HepG2 (cell line): ENCODE measurements around the gene EYA2. TPM values are rescaled to one million over a fixed set of nuclear protein-coding genes. Genes with fewer than 3 reads are reported as not detected.

Experiments used
- ATAC-seq: fragments of 200-7000 bp; cut with Tn5 transposase; 3 replicates; pipeline ENCODE4 v1.9.1; 2020; ENCODE audit warnings: mild to moderate bottlenecking, moderate library complexity
- BruUV-seq: library from RNA; stranded (reverse); fragments of 400-500 nt; replicated peaks from 2 replicates; lab custom pipeline; 2021; lab: Mats Ljungman, UMichigan
- CTCF ChIA-PET: fragments of 300-600 bp; formaldehyde crosslinking; extraction: SDS; loops from one replicate; lab custom pipeline; 2021; ENCODE audit warnings: low total read pairs, inconsistent platforms, low intra/inter-chr PET ratio; lab: Yijun Ruan, JAX
- POLR2A ChIA-PET: fragments of 350-600 bp; sonication (Branson Sonifier 250); formaldehyde crosslinking; loops from one replicate; lab custom pipeline; 2020; ENCODE audit warnings: antibody characterized with exemption, inconsistent platforms; lab: Yijun Ruan, JAX
- DNase-seq: peaks from one replicate; pipeline ENCODE4 v3.0.0-alpha.2; 2015; ENCODE audit warnings: low spot score
- FAIRE-seq: peaks from 3 replicates; lab custom pipeline; 2011; peaks lifted over from hg19 to GRCh38; lab: Jason Lieb, UNC
- H2AFZ ChIP-seq: one replicate; pipeline ENCODE4 v1.6.1; 2011; ENCODE audit warnings: low read length, inconsistent platforms
- H3K27ac ChIP-seq: fragments of 300-600 bp; 3 replicates; pipeline ENCODE4 v1.8.0; 2011; ENCODE audit warnings: mixed run types, mild to moderate bottlenecking, mixed read lengths, low read length, inconsistent platforms; ENCODE audit not compliant: insufficient read depth; ENCODE audit errors: extremely low read length
- H3K27me3 ChIP-seq, 2 experiments: fragments of 200-600 bp in 1 of 2; 2 replicates in 1 of 2; 3 replicates in 1 of 2; pipeline versions ENCODE4 v1.6.0 to v1.8.0; 2011; ENCODE audit warnings: low read length in 2 of 2, mild to moderate bottlenecking in 2 of 2, moderate library complexity in 2 of 2, inconsistent platforms in 1 of 2; ENCODE audit not compliant: insufficient read depth in 2 of 2, control insufficient read depth in 1 of 2
- H3K36me3 ChIP-seq, 2 experiments: fragments of 200-600 bp in 1 of 2; replicated peaks in 1 of 2; 2 replicates in 1 of 2; 3 replicates in 1 of 2; pipeline versions ENCODE4 v1.5.1 to v1.8.0; 2011; ENCODE audit warnings: low read length in 2 of 2, inconsistent platforms in 1 of 2; ENCODE audit not compliant: insufficient read depth in 2 of 2, control insufficient read depth in 1 of 2
- H3K4me1 ChIP-seq: 2 replicates; pipeline ENCODE4 v1.5.1; 2012; ENCODE audit warnings: low read length, inconsistent platforms; ENCODE audit not compliant: insufficient read depth
- H3K4me2 ChIP-seq: 2 replicates; pipeline ENCODE4 v1.6.0; 2011; ENCODE audit warnings: low read depth, low read length, inconsistent platforms
- H3K4me3 ChIP-seq, 3 experiments: fragments of 200-600 bp in 1 of 3; sonication (generic), shearing (Covaris generic) in 1 of 3; replicated peaks in 1 of 3; 2 replicates each; pipeline ENCODE4 v1.5.1; 2011 to 2016; ENCODE audit warnings: low read length in 3 of 3, inconsistent platforms in 2 of 3, low read depth in 2 of 3, mild to moderate bottlenecking in 2 of 3, control low read depth in 1 of 3, mixed read lengths in 1 of 3; ENCODE audit not compliant: insufficient read depth in 1 of 3
- H3K79me2 ChIP-seq: one replicate; pipeline ENCODE4 v1.6.1; 2011; ENCODE audit warnings: low read length, inconsistent platforms; ENCODE audit not compliant: insufficient read depth
- H3K9ac ChIP-seq: 2 replicates; pipeline ENCODE4 v1.6.0; 2011; ENCODE audit warnings: mild to moderate bottlenecking, low read depth, low read length, inconsistent platforms; ENCODE audit not compliant: insufficient read depth
- H3K9me3 ChIP-seq: 2 replicates; pipeline ENCODE4 v1.5.1; 2012; ENCODE audit warnings: mild to moderate bottlenecking, low read length
- H4K20me1 ChIP-seq: 2 replicates; pipeline ENCODE4 v1.6.0; 2011; ENCODE audit warnings: inconsistent platforms, mild to moderate bottlenecking, low read length, moderate library complexity; ENCODE audit not compliant: insufficient read depth
- ELF1 ChIP-seq: sonication (generic); formaldehyde crosslinking; IDR thresholded peaks from 2 replicates; pipeline ENCODE4 v1.4.0; 2020; ENCODE audit warnings: missing genetic modification reagents
- ISL2 ChIP-seq: sonication (generic); formaldehyde crosslinking; IDR thresholded peaks from 2 replicates; pipeline ENCODE4 v1.5.0; 2020; ENCODE audit warnings: missing genetic modification reagents
- ZNF605 ChIP-seq: sonication (generic); formaldehyde crosslinking; IDR thresholded peaks from 2 replicates; pipeline ENCODE4 v1.8.0; 2022; ENCODE audit warnings: mild to moderate bottlenecking, missing genetic modification reagents
- ZNF790 ChIP-seq: sonication (generic); formaldehyde crosslinking; IDR thresholded peaks from 2 replicates; pipeline ENCODE4 v1.8.0; 2022; ENCODE audit warnings: missing genetic modification reagents, mild to moderate bottlenecking, borderline replicate concordance
- WGBS: methylation state at CpG from one replicate; pipeline ENCODE4 v1.1.6; 2017; ENCODE audit warnings: low lambda C conversion rate; 5-methylcytosine and 5-hydroxymethylcytosine counted together
- in situ Hi-C: cut with HindIII; loops from 2 replicates; pipeline ENCODE4 v1.10.0; 2017; ENCODE audit warnings: low pct_unique_long_range_greater_than_20kb; ENCODE audit not compliant: extremely low pct_ligation_motif_present
- intact Hi-C: fragments of 100-400 bp; cut with micrococcal nuclease; formaldehyde crosslinking; loops from one replicate; pipeline ENCODE4 v1.10.0; 2022; ENCODE audit not compliant: unreplicated experiment
- polyA plus RNA-seq, 8 experiments: library from polyadenylated mRNA; depleted of rRNA in 3 of 8; stranded (reverse) in 7 of 8; unstranded in 1 of 8; fragments of >200 nt; fragmentation: Illumina TruSeq in 4 of 8; extraction: Trizol in 4 of 8; gene quantifications; 2 replicates each; pipeline versions ENCODE4 v1.2.1 to v1.2.3, GENCODE V29; 2011 to 2016; ENCODE audit warnings: low read depth in 4 of 8, missing spikeins in 1 of 8, mixed read lengths in 1 of 8; ENCODE audit not compliant: insufficient read depth in 1 of 8
- total RNA-seq, 5 experiments: library from RNA; depleted of rRNA; stranded (reverse); fragments of >200 nt; fragmentation: Illumina TruSeq; extraction: Trizol; gene quantifications; 2 replicates each; pipeline ENCODE4 v1.2.3, GENCODE V29; 2016; ENCODE audit warnings: low read depth in 1 of 5
- TF ChIP-seq, protein P1 (sequence below): sonication (generic); formaldehyde crosslinking; IDR thresholded peaks from 2 replicates; pipeline ENCODE4 v1.4.0; 2020; ENCODE audit warnings: missing genetic modification reagents
- TF ChIP-seq, protein P2 (sequence below): sonication (generic); formaldehyde crosslinking; IDR thresholded peaks from 2 replicates; pipeline ENCODE4 v1.8.0; 2022; ENCODE audit warnings: mild to moderate bottlenecking, missing genetic modification reagents, moderate library complexity
- TF ChIP-seq, protein P3 (sequence below): sonication (generic); formaldehyde crosslinking; IDR thresholded peaks from 2 replicates; pipeline ENCODE4 v1.5.0; 2020; ENCODE audit warnings: mild to moderate bottlenecking, missing genetic modification reagents
- TF ChIP-seq, protein P4 (sequence below): sonication (generic); formaldehyde crosslinking; IDR thresholded peaks from 2 replicates; pipeline ENCODE4 v1.5.1; 2020; ENCODE audit warnings: mild to moderate bottlenecking, moderate library complexity, missing genetic modification reagents
- TF ChIP-seq, protein P5 (sequence below): fragments of 450-650 bp; IDR thresholded peaks from 2 replicates; pipeline ENCODE4 v1.6.1; 2016

Gene EYA2
- total and polyA plus RNA-seq, 2 of the 13 experiments (the other 11 are each of a cell fraction or from before 2014, with no cell fraction given): not detected

DNA sequence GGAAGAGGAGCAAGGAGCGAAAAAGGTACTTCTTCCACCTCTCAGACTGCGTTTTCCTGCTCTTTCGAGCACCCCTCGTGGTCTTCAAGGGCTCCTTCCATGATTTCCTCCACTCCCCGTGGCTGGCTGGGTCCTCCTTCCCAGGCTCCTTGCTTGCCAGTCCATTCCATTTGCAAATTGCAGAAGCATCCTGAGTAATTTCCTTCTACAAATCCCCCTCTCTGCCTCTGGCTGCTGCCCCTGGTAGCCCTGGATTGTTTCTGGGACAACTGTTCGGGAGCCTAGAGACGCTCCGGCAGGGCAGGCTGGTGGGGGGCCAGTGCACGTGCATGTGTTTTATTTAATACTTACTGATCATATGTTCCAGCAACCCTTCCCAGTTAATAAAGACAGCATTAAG is 288.7 kb downstream of the EYA2 start (continued):
- TF ChIP-seq, protein P1, sequence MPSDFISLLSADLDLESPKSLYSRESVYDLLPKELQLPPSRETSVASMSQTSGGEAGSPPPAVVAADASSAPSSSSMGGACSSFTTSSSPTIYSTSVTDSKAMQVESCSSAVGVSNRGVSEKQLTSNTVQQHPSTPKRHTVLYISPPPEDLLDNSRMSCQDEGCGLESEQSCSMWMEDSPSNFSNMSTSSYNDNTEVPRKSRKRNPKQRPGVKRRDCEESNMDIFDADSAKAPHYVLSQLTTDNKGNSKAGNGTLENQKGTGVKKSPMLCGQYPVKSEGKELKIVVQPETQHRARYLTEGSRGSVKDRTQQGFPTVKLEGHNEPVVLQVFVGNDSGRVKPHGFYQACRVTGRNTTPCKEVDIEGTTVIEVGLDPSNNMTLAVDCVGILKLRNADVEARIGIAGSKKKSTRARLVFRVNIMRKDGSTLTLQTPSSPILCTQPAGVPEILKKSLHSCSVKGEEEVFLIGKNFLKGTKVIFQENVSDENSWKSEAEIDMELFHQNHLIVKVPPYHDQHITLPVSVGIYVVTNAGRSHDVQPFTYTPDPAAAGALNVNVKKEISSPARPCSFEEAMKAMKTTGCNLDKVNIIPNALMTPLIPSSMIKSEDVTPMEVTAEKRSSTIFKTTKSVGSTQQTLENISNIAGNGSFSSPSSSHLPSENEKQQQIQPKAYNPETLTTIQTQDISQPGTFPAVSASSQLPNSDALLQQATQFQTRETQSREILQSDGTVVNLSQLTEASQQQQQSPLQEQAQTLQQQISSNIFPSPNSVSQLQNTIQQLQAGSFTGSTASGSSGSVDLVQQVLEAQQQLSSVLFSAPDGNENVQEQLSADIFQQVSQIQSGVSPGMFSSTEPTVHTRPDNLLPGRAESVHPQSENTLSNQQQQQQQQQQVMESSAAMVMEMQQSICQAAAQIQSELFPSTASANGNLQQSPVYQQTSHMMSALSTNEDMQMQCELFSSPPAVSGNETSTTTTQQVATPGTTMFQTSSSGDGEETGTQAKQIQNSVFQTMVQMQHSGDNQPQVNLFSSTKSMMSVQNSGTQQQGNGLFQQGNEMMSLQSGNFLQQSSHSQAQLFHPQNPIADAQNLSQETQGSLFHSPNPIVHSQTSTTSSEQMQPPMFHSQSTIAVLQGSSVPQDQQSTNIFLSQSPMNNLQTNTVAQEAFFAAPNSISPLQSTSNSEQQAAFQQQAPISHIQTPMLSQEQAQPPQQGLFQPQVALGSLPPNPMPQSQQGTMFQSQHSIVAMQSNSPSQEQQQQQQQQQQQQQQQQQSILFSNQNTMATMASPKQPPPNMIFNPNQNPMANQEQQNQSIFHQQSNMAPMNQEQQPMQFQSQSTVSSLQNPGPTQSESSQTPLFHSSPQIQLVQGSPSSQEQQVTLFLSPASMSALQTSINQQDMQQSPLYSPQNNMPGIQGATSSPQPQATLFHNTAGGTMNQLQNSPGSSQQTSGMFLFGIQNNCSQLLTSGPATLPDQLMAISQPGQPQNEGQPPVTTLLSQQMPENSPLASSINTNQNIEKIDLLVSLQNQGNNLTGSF (CRISPR knock-in tag): no peak
- TF ChIP-seq ISL2 (no peak), ZNF790 (CRISPR knock-in tag) (no peak), ELF1 (CRISPR knock-in tag) (no peak)

DNA sequence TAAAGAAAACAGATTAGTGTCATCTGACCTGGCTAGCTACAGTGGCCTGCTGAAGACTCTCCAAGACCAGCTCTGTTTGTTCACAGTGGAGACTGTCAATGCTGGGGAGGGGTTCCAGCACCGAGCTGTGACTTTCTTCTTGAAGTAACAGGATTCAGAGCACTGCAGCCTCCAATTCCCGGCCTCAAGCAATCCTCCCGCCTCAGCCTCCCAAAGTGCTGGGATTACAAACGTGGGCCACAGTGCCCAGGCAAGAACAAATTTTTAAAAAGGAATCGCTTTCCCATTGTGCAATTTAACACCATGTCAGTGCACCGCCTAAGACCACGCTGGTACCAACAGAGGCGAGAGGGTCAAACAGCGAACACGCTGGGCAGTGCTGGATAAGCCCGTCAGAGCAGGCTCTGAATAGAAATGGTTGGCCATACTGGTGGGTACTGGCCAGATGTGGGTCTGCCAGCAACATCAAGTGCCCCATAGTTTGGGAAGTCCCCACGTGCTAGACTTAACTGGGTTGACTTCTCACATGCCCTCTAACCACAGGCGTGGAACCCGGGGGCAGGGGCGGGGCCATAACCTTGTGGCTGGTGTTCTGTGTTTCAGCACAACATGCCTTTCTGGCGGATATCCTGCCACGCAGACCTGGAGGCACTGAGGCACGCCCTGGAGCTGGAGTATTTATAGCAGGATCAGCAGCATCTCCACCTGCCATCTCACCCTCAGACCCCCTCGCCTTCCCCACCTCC is 293.0 kb downstream of the EYA2 start:
- no TSS peak for BruUV-seq
- ChIA-PET POLR2A (interaction anchor here (0.6 kb wide), 1 partner anchor 185 kb away, joined by 3 read pairs; no protein-coding TSS in a partner anchor), CTCF (no interaction called here)
- Histone ChIP-seq H3K9ac (no peak overlapping the region), H4K20me1 (no peaks in the 10 kb centered on the region), H3K4me1 (peaks cover 8% of the 10 kb centered on the region), H3K4me3 (no peak overlapping the region), H3K27me3 (peaks cover 3 to 43% of the 10 kb centered on the region in 2 experiments; a peak in 4 of 5 replicates), H2AFZ (no peak overlapping the region), H3K36me3 (no peaks in the 10 kb centered on the region), H3K9me3 (no peaks in the 10 kb centered on the region), H3K79me2 (no peaks in the 10 kb centered on the region), H3K27ac (no peak overlapping the region), H3K4me2 (no peak overlapping the region)
- intact Hi-C loops: no loop called here
- FAIRE-seq: no peak
- ATAC-seq: no peak; the same call in 2 of the 3 replicates
- in situ Hi-C loops: no loop called here
- DNase-seq: no peak
- 56% methylated on average over 19 of the region's 19 CpGs for WGBS
- TF ChIP-seq, protein P2, sequence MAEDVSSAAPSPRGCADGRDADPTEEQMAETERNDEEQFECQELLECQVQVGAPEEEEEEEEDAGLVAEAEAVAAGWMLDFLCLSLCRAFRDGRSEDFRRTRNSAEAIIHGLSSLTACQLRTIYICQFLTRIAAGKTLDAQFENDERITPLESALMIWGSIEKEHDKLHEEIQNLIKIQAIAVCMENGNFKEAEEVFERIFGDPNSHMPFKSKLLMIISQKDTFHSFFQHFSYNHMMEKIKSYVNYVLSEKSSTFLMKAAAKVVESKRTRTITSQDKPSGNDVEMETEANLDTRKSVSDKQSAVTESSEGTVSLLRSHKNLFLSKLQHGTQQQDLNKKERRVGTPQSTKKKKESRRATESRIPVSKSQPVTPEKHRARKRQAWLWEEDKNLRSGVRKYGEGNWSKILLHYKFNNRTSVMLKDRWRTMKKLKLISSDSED (CRISPR knock-in tag): no peak
- TF ChIP-seq, protein P3, sequence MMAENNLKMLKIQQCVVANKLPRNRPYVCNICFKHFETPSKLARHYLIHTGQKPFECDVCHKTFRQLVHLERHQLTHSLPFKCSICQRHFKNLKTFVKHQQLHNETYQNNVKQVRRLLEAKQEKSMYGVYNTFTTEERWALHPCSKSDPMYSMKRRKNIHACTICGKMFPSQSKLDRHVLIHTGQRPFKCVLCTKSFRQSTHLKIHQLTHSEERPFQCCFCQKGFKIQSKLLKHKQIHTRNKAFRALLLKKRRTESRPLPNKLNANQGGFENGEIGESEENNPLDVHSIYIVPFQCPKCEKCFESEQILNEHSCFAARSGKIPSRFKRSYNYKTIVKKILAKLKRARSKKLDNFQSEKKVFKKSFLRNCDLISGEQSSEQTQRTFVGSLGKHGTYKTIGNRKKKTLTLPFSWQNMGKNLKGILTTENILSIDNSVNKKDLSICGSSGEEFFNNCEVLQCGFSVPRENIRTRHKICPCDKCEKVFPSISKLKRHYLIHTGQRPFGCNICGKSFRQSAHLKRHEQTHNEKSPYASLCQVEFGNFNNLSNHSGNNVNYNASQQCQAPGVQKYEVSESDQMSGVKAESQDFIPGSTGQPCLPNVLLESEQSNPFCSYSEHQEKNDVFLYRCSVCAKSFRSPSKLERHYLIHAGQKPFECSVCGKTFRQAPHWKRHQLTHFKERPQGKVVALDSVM (CRISPR knock-in tag): peak; percentile 87
- TF ChIP-seq ZNF605 (CRISPR knock-in tag): 0 out of 2 replicates have a peak, but pooled peaks have one; percentile 31
- TF ChIP-seq, protein P4, sequence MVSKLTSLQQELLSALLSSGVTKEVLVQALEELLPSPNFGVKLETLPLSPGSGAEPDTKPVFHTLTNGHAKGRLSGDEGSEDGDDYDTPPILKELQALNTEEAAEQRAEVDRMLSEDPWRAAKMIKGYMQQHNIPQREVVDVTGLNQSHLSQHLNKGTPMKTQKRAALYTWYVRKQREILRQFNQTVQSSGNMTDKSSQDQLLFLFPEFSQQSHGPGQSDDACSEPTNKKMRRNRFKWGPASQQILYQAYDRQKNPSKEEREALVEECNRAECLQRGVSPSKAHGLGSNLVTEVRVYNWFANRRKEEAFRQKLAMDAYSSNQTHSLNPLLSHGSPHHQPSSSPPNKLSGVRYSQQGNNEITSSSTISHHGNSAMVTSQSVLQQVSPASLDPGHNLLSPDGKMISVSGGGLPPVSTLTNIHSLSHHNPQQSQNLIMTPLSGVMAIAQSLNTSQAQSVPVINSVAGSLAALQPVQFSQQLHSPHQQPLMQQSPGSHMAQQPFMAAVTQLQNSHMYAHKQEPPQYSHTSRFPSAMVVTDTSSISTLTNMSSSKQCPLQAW (CRISPR knock-in tag): 0 out of 2 replicates have a peak, but pooled peaks have one; percentile 22
- TF ChIP-seq, protein P5, sequence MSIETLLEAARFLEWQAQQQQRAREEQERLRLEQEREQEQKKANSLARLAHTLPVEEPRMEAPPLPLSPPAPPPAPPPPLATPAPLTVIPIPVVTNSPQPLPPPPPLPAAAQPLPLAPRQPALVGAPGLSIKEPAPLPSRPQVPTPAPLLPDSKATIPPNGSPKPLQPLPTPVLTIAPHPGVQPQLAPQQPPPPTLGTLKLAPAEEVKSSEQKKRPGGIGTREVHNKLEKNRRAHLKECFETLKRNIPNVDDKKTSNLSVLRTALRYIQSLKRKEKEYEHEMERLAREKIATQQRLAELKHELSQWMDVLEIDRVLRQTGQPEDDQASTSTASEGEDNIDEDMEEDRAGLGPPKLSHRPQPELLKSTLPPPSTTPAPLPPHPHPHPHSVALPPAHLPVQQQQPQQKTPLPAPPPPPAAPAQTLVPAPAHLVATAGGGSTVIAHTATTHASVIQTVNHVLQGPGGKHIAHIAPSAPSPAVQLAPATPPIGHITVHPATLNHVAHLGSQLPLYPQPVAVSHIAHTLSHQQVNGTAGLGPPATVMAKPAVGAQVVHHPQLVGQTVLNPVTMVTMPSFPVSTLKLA: 0 out of 2 replicates have a peak, but pooled peaks have one; percentile 4
